B cell (primary cell): ENCODE data around the gene ZNF775. TPM values are rescaled to one million over a fixed set of nuclear protein-coding genes. Genes with fewer than 3 reads are reported as not detected.

Experiments
- ATAC-seq: fragments of 200-7000 bp; cut with Tn5 transposase; one replicate; pipeline ENCODE4 v1.10.0; 2021; ENCODE audit warnings: low read depth, mild to moderate bottlenecking, moderate number of reproducible peaks, moderate library complexity
- CTCF ChIA-PET: fragments of 350-600 bp; sonication (Branson Sonifier 250); formaldehyde crosslinking; loops from one replicate; lab custom pipeline; 2021; ENCODE audit warnings: antibody characterized with exemption, inconsistent platforms; lab: Charles Lee
- POLR2A ChIA-PET: fragments of 350-600 bp; sonication (Branson Sonifier 250); formaldehyde crosslinking; loops from one replicate; lab custom pipeline; 2021; ENCODE audit warnings: antibody characterized with exemption; lab: Charles Lee
- DNase-seq: peaks from one replicate; pipeline ENCODE4 v3.0.0; 2013
- H2AFZ ChIP-seq: 2 replicates; pipeline ENCODE4 v1.6.1; 2012; ENCODE audit warnings: mild to moderate bottlenecking, low read depth, low read length; ENCODE audit not compliant: insufficient read depth, poor library complexity, severe bottlenecking
- H3K27ac ChIP-seq, 2 donors: 1 replicate in 1 of 2; 2 replicates in 1 of 2; pipeline ENCODE4 v1.5.1; 2012 to 2013; ENCODE audit warnings: low read length in 2 of 2, mild to moderate bottlenecking in 2 of 2, moderate library complexity in 1 of 2
- H3K27me3 ChIP-seq, 4 experiments: fragments of 200-600 bp in 1 of 4; sonication (generic) in 1 of 4; replicated peaks in 1 of 4; 1 replicate in 2 of 4; 2 replicates in 2 of 4; pipeline versions ENCODE4 v1.6.1 to v1.7.0; 2013 to 2016; ENCODE audit warnings: low read length in 3 of 4, mild to moderate bottlenecking in 2 of 4, mixed read lengths in 1 of 4, moderate library complexity in 1 of 4; ENCODE audit not compliant: insufficient read depth in 4 of 4, control insufficient read depth in 3 of 4; ENCODE audit errors: control extremely low read depth in 1 of 4
- H3K36me3 ChIP-seq, 2 experiments: replicated peaks in 1 of 2; 1 replicate in 1 of 2; 2 replicates in 1 of 2; pipeline versions ENCODE4 v1.6.1 to v1.7.1; 2013; ENCODE audit warnings: low read length in 1 of 2; ENCODE audit not compliant: insufficient read depth in 2 of 2, control insufficient read depth in 1 of 2; ENCODE audit errors: control extremely low read depth in 1 of 2, extremely low read depth in 1 of 2
- H3K4me1 ChIP-seq, 2 donors: fragments of 200-600 bp in 1 of 2; sonication (generic) in 1 of 2; 1 replicate in 1 of 2; 2 replicates in 1 of 2; pipeline versions ENCODE4 v1.5.1 to v1.6.1; 2013 to 2017; ENCODE audit warnings: low read length in 2 of 2; ENCODE audit not compliant: control insufficient read depth in 2 of 2, insufficient read depth in 2 of 2
- H3K4me2 ChIP-seq: replicated peaks from 2 replicates; pipeline ENCODE3; 2012; ENCODE audit warnings: mild to moderate bottlenecking, low read depth, low read length; ENCODE audit not compliant: poor library complexity, severe bottlenecking
- H3K4me3 ChIP-seq, 5 experiments: fragments of 200-600 bp in 1 of 5; sonication (generic) in 1 of 5; 1 replicate in 3 of 5; 2 replicates in 2 of 5; pipeline versions ENCODE4 v1.5.1 to v1.7.0; 2011 to 2016; ENCODE audit warnings: low read length in 4 of 5, mild to moderate bottlenecking in 4 of 5, low read depth in 2 of 5, control low read depth in 1 of 5, moderate library complexity in 1 of 5; ENCODE audit not compliant: insufficient read depth in 1 of 5; ENCODE audit errors: control extremely low read depth in 1 of 5, extremely low read depth in 1 of 5
- H3K79me2 ChIP-seq: fragments of 200-600 bp; sonication (generic); one replicate; pipeline ENCODE4 v1.6.0; 2016; ENCODE audit warnings: low read length; ENCODE audit not compliant: control insufficient read depth, insufficient read depth
- H3K9ac ChIP-seq: fragments of 200-600 bp; sonication (generic); 2 replicates; pipeline ENCODE4 v1.6.1; 2017; ENCODE audit warnings: mild to moderate bottlenecking, low read length, moderate library complexity
- H3K9me3 ChIP-seq, 3 donors: one replicate each; pipeline versions ENCODE4 v1.6.1 to v1.7.1; 2013; ENCODE audit warnings: low read length in 2 of 3; ENCODE audit not compliant: control insufficient read depth in 2 of 3, insufficient read depth in 1 of 3; ENCODE audit errors: control extremely low read depth in 1 of 3
- H4K20me1 ChIP-seq: 2 replicates; pipeline ENCODE4 v1.6.0; 2012; ENCODE audit warnings: mild to moderate bottlenecking, low read length; ENCODE audit not compliant: insufficient read depth, control insufficient read depth, poor library complexity, severe bottlenecking
- H3K27ac Mint-ChIP-seq: one replicate; pipeline ENCODE4 v1.8.0; 2021; ENCODE audit warnings: mixed read lengths
- H3K27me3 Mint-ChIP-seq: one replicate; pipeline ENCODE4 v1.8.0; 2021; ENCODE audit warnings: mixed read lengths
- H3K4me1 Mint-ChIP-seq: one replicate; pipeline ENCODE4 v1.8.0; 2021; ENCODE audit warnings: mixed read lengths
- H3K4me3 Mint-ChIP-seq: one replicate; pipeline ENCODE4 v1.8.0; 2021; ENCODE audit warnings: mixed read lengths
- H3K9me3 Mint-ChIP-seq: one replicate; pipeline ENCODE4 v1.8.0; 2022; ENCODE audit warnings: mixed read lengths; ENCODE audit not compliant: insufficient read depth
- CTCF ChIP-seq: fragments of 200-600 bp; IDR thresholded peaks from one replicate; pipeline ENCODE4 v1.8.0; 2022; ENCODE audit warnings: antibody characterized with exemption, mild to moderate bottlenecking
- EZH2 ChIP-seq: IDR thresholded peaks from 2 replicates; pipeline ENCODE4 v1.6.1; 2012; ENCODE audit warnings: borderline replicate concordance, low read depth, mild to moderate bottlenecking, moderate library complexity, low read length; ENCODE audit not compliant: insufficient read depth, poor library complexity, severe bottlenecking
- WGBS: methylation state at CpG from one replicate; pipeline ENCODE4 v1.1.5; 2013; ENCODE audit warnings: missing lambda C conversion rate; ENCODE audit not compliant: insufficient coverage; 5-methylcytosine and 5-hydroxymethylcytosine counted together
- intact Hi-C: fragments of 100-400 bp; cut with micrococcal nuclease; formaldehyde crosslinking; loops from one replicate; pipeline ENCODE4 v1.10.0; 2022
- polyA plus RNA-seq: library from polyadenylated mRNA; depleted of rRNA; stranded (reverse); fragments of >200 nt; gene quantifications from 2 replicates; pipeline ENCODE4 v1.2.3, GENCODE V29; 2012
- total RNA-seq, 2 donors: library from RNA; stranded (reverse); fragments of 120-200 nt in 1 of 2; gene quantifications; 1 replicate in 1 of 2; 2 replicates in 1 of 2; pipeline versions ENCODE4 v1.2.3 to v1.2.4, GENCODE V29; 2013 to 2022

The ZNF775 gene
- total and polyA plus RNA-seq, 2 donors (not counting 1 experiment from before 2014, with no cell fraction given) = 4.2 to 12.1 TPM

DNA sequence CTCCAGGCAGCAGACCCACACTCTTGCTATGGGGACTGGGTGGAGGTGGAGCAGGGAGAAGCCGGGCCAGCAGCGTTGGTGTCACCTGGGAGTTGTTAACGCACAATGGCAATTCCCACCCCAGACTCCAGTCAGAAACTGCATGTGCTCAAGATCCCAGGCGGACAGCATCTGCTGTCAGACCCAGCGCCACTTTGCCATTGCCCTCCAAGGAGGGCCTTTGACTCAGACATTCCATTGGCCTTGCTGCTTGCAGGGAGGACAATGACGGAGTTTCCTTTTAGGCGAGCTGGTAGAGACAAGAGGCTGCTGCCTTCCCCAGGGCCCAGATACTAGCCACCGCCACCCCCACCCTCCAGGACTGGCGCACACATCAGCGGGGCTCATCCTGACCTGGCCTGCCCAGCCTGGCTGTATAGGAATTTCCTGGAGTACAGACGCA is 34.5 kb downstream of the ZNF775 start:
- H4K20me1 ChIP-seq = no peaks in the 10 kb centered on the region
- no peaks in the 10 kb centered on the region for H3K9me3 ChIP-seq
- no peaks in the 10 kb centered on the region for H3K27me3 ChIP-seq
- no peak overlapping the region for H3K4me3 ChIP-seq
- TF ChIP-seq EZH2 (no peak), CTCF (no peak)
- WGBS = 96% methylated on average over 7 of the region's 11 CpGs
- H3K4me1 Mint-ChIP-seq = peaks cover 23% of the 10 kb centered on the region
- DNase-seq (no peak), ATAC-seq (no peak)
- peaks cover 10 to 17% of the 10 kb centered on the region in 2 donors for H3K4me1 ChIP-seq
- no peak overlapping the region for H3K9ac ChIP-seq
- intact Hi-C loops = no loop called here
- no peak overlapping the region for H3K4me2 ChIP-seq
- no peak overlapping the region for H3K4me3 Mint-ChIP-seq
- no peaks in the 10 kb centered on the region for H3K9me3 Mint-ChIP-seq
- H3K27me3 Mint-ChIP-seq = no peaks in the 10 kb centered on the region
- H3K27ac ChIP-seq = no peak overlapping the region
- ChIA-PET POLR2A (no interaction called here), CTCF (interaction anchor here (0.7 kb wide), 1 partner anchor 36 kb away, joined by 3 read pairs; no protein-coding TSS in a partner anchor)
- peaks cover 0 to 31% of the 10 kb centered on the region in 2 experiments for H3K36me3 ChIP-seq
- peaks cover 6% of the 10 kb centered on the region for H3K79me2 ChIP-seq
- no peak overlapping the region for H2AFZ ChIP-seq
- peak overlapping the region; percentile 27 for H3K27ac Mint-ChIP-seq

DNA sequence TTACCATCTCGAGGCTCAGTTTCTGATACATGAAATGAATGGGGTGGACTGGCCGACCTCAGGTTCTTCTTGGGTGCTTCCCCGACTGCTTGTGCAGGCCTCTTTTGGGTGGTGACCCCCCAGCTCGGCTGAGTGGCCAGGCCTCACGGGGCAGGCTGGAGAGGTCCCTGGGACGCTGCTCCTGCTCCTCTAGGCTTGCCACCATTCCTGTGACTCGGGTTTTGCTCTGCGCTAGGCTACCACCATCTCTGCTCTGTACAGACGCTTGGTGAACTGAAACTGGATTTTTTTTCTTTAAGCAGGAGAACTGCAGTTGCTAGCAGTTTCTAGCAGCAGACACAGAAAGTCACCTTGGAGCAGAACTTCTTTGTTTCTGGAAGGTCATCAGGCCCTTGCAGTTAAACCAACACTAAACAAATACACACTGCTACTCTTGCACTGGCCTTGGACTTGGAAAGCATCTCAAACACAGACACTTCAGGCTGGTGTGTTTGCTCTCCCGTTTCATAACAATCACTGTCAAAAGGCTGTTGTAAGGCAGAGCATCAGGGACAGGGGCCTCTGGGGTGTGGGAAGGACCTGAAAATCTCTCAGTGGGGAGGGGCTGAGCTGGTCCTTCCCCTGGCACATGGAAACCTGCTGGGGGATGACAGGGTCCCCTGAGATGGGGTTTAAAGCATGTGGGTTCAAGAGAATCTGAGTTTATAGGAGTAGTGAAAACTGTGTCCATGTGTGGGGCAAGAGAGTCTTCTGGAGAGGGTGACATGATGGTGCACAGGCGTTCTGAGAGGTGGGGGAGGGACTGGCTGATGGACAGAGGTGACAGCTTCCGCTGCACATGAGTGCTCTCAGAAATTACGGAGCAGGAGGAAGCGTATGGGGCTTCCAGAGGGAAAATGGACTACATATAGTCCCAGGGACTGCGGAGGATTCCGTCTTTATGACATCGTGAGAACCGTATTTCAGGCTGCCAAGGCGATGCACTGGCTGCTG is 36.3 kb downstream of the ZNF775 start:
- DNase-seq (no peak), ATAC-seq (no peak)
- Histone ChIP-seq H3K36me3 (peaks cover 0 to 21% of the 10 kb centered on the region in 2 experiments), H3K9me3 (no peaks in the 10 kb centered on the region), H2AFZ (no peak overlapping the region), H3K4me2 (no peak overlapping the region), H3K4me1 (no peaks in the 10 kb centered on the region), H3K79me2 (no peaks in the 10 kb centered on the region), H3K9ac (no peak overlapping the region), H3K27ac (no peak overlapping the region), H3K4me3 (no peak overlapping the region), H3K27me3 (no peaks in the 10 kb centered on the region), H4K20me1 (no peaks in the 10 kb centered on the region)
- intact Hi-C loops = no loop called here
- Mint-ChIP-seq H3K27ac (peak overlapping the region; percentile 2), H3K9me3 (no peaks in the 10 kb centered on the region), H3K4me3 (no peak overlapping the region), H3K27me3 (no peaks in the 10 kb centered on the region), H3K4me1 (peaks cover 11% of the 10 kb centered on the region)
- POLR2A ChIA-PET = no interaction called here
- 97% methylated on average over 18 of the region's 19 CpGs for WGBS
- CTCF ChIA-PET = interaction anchor here (1.5 kb wide), 1 partner anchor 9 kb away, joined by 5 read pairs; no protein-coding TSS in a partner anchor
- no peak for TF ChIP-seq EZH2
- no peak for TF ChIP-seq CTCF
